Activated CD4-positive, alpha-beta T cell treated with anti-CD3 and anti-CD28 coated beads, Interleukin-2, amount 10 ng/mL, durations not matched to agents 24 days and 14 days (primary cell): ENCODE results near the gene LFNG. TPM values are rescaled to one million over a fixed set of nuclear protein-coding genes. Genes with fewer than 3 reads are reported as not detected.

ENCODE experiments used
- DNase-seq: peaks from one replicate; pipeline ENCODE4 v3.0.0; 2022
- H3K27ac Mint-ChIP-seq: one replicate; pipeline ENCODE4 v1.8.0; 2022; ENCODE audit warnings: mild to moderate bottlenecking, mixed read lengths
- H3K27me3 Mint-ChIP-seq: one replicate; pipeline ENCODE4 v1.8.0; 2022; ENCODE audit warnings: mixed read lengths
- H3K36me3 Mint-ChIP-seq: one replicate; pipeline ENCODE4 v1.8.0; 2022; ENCODE audit warnings: low read depth, mild to moderate bottlenecking, mixed read lengths
- H3K4me1 Mint-ChIP-seq: one replicate; pipeline ENCODE4 v1.8.0; 2021; ENCODE audit warnings: mixed read lengths
- H3K4me3 Mint-ChIP-seq: one replicate; pipeline ENCODE4 v1.8.0; 2022; ENCODE audit warnings: mild to moderate bottlenecking, moderate library complexity, mixed read lengths
- H3K9me3 Mint-ChIP-seq: one replicate; pipeline ENCODE4 v1.8.0; 2021; ENCODE audit warnings: mixed read lengths
- intact Hi-C: fragments of 100-400 bp; cut with micrococcal nuclease; formaldehyde crosslinking; loops from one replicate; pipeline ENCODE4 v1.15.1; 2023
- total RNA-seq: library from RNA; stranded (reverse); gene quantifications from 2 replicates; pipeline ENCODE4 v1.2.3, GENCODE V29; 2022

Gene LFNG
- total RNA-seq, 1 donor from 2014 or later = 34.2 TPM

DNA sequence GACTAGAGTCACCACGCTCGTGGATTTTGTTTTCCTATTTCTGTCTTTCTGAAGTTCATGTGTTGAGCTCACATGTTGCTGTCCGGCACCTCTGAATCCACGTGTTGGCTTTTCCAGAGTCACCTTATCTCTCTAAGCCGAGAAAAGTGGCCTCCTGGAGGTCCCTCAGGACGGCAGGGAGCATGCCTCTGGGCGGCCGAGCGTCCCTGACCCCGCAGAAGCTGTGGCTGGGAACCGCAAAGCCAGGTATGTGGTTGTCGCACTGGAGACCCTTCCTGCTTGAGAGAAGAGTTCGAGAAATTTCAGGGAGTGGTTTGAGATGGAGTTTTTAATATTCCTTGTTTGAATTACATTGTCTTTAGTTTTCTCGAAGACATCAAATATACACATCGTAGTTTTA is 51.8 kb downstream of the LFNG start:
- Mint-ChIP-seq H3K4me3 (no peak overlapping the region), H3K9me3 (no peaks in the 10 kb centered on the region), H3K4me1 (peaks cover 6% of the 10 kb centered on the region), H3K36me3 (peaks cover 7% of the 10 kb centered on the region), H3K27ac (no peak overlapping the region), H3K27me3 (no peaks in the 10 kb centered on the region)
- DNase-seq = no peak
- intact Hi-C loops = no loop called here

DNA sequence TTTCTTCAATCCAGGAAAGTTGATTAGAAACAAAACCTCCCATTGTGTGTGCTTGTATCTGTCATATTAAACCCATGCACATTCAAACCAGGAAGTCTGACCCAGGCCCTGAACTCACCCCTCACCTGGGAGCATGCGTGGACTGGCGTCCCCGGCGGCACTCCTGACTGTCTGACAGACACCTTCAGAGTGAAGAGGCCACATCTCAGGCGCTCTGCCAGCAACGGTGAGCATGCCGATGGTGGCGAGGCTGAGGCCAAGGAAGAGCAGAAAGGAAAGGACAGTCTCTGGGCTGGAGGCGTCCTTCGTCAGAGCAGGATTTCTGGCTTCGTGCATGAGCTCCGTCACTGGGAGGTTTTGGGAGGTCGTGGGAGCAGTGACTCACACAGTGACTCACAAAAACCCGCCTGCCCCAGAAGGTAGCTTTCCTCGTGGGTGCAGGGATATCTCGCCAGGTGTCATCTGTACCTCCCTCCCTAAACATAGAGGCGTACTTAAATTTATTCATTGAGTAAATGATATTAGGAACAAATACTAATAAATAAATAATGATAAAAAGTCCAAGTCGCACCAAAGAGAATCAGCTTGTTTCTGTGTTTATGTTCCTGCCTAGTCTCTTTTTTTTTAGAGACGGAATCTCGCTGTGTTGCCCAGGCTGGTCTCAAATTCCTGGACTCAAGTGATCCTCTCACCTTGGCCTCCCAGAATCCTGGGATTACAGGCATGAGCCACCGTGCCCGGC is 52.7 kb downstream of the LFNG start:
- intact Hi-C loops = no loop called here
- H3K9me3 Mint-ChIP-seq = no peaks in the 10 kb centered on the region
- H3K27ac Mint-ChIP-seq = no peak overlapping the region
- peaks cover 4% of the 10 kb centered on the region for H3K4me1 Mint-ChIP-seq
- peaks cover 7% of the 10 kb centered on the region for H3K36me3 Mint-ChIP-seq
- no peak for DNase-seq
- no peaks in the 10 kb centered on the region for H3K27me3 Mint-ChIP-seq
- H3K4me3 Mint-ChIP-seq = no peak overlapping the region

DNA sequence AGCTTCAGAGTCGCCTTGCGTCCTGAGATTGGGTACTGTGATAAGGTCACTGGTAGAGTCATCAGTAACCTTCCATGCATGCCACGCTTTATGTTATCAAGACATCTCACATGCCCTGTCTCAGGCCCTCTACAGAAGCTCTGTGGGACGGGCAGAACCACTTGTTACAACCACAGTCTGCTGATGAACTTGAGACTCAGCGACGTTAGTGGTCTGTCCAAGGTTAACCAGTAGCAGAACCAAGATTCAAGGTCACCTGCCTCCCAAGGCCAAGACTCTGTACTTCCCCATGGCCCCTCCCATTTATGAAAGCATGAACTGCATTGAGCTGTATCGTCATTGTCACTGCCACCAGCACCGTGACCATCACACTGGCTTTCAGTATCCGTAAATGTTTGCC is 54.2 kb downstream of the LFNG start:
- peaks cover 4% of the 10 kb centered on the region for H3K4me1 Mint-ChIP-seq
- intact Hi-C loops = no loop called here
- no peak for DNase-seq
- no peak overlapping the region for H3K27ac Mint-ChIP-seq
- no peaks in the 10 kb centered on the region for H3K27me3 Mint-ChIP-seq
- H3K4me3 Mint-ChIP-seq = no peak overlapping the region
- no peaks in the 10 kb centered on the region for H3K9me3 Mint-ChIP-seq
- peaks cover 7% of the 10 kb centered on the region for H3K36me3 Mint-ChIP-seq

DNA sequence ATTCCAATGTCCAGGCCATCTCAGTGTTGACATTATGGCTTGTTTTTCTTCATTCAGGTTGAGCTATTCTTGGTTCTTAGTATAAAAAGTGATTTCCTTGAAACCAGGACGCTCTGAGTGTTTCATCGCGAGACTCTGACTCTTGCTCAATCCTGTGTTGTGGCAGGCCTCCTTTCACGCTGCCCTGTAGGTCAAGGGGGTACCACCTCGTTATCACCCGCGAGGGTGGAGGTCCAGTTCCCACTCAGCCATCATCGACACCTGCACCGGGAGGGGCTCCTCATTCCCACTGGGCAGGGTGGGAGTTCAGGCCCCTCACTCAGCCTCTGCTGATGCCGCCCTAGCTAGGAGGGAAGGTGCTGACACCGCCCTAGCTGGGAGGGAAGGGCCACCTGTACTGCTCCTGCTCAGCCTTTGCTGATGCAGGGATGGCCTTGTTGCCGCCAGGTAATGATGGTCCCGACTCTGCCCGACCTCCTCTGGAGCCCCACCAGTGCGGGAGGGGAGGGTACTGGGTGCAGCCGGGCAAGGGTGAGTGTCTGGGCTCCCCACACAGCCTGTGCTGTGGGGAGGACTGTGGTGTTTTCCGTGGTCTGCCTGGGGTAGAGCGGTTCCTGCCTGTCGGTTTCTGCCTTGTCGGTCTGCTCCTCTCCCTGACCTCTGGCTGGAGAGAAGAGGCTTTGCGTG is 55.6 kb downstream of the LFNG start:
- Mint-ChIP-seq H3K27me3 (no peaks in the 10 kb centered on the region), H3K4me1 (peaks cover 4% of the 10 kb centered on the region), H3K36me3 (peaks cover 9% of the 10 kb centered on the region), H3K4me3 (no peak overlapping the region), H3K27ac (no peak overlapping the region), H3K9me3 (no peaks in the 10 kb centered on the region)
- intact Hi-C loops = no loop called here
- no peak for DNase-seq

DNA sequence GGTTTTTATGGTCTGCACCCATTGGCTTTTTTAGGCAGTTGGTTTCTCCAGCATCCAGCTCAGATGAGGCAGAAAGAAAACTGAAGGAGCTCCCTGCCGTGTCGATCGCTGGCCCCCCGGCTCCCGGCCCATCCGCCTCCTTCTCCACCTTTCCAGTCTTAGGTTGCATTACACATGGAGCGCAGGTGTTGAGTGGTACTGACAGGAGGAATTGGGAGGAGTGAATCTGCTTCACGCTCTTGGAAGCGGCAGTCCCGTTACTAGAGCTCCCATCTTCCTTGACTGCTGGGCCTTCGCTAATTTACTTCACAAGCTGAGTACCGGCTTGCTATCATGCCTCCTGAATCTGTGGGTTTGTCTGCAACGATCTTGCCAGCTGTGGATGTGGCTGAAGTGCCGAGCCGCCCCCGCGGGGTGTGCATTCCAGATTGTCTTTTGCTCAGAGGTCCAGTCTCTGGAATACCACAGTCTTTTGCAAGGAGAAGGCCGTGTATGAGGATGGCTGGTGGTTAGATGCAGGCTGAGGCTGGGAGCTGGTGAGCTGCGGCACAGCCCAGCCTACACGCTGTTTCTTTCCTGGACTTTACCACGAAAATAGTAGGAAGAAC is 56.3 kb downstream of the LFNG start:
- intact Hi-C loops = no loop called here
- DNase-seq = no peak
- Mint-ChIP-seq H3K27ac (no peak overlapping the region), H3K27me3 (no peaks in the 10 kb centered on the region), H3K36me3 (peaks cover 9% of the 10 kb centered on the region), H3K4me3 (no peak overlapping the region), H3K9me3 (no peaks in the 10 kb centered on the region), H3K4me1 (peaks cover 4% of the 10 kb centered on the region)

DNA sequence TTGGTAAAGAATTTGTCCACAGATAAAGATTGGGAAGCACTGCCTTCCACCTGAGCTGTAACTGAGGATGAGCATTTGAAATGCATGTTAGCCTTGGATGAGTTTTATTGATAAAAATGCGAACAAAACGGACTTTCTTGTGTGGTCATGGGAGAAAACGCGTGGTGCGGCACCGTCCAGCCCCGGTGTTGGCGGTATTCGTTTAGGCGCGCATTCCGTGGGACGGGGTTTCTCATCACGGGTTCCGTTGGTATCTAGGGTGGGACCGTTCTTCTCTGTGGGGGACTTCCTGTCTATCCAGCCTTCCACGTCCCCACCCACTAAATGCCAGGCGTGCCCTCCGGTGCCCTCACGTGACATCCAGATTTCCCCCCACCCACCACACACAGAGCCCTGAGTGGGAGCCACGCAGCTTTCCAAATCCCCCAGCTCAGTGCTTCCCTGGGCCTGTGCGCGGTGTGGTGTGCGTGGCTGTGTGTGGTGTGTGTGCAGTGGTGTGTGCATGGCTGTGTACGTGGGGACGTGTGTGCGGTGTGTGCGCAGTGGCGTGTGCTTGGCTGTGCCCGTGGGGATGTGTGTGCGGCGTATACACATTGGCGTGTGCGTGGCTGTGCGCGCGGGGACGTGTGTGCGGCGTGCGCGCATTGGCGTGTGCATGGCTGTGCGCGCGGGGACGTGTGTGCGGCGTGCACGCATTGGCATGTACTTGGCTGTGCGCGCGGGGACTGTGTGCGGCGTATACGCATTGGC is 57.3 kb downstream of the LFNG start:
- Mint-ChIP-seq H3K36me3 (peaks cover 9% of the 10 kb centered on the region), H3K4me1 (peaks cover 4% of the 10 kb centered on the region), H3K4me3 (no peak overlapping the region), H3K27ac (no peak overlapping the region), H3K9me3 (no peaks in the 10 kb centered on the region), H3K27me3 (no peaks in the 10 kb centered on the region)
- no peak for DNase-seq
- intact Hi-C loops = no loop called here

Other genes starting within 250 kb of the LFNG start
- gene SNX8, start 205.3 kb upstream of the LFNG start, total RNA-seq = 42.2 and 42.4 TPM in 2 replicates
- gene EIF3B, start 164.9 kb upstream of the LFNG start, total RNA-seq = 284 TPM in 2 replicates
- gene CHST12, start 116.2 kb upstream of the LFNG start, total RNA-seq = 5.8 and 6.4 TPM in 2 replicates
- gene GRIFIN, start 43.4 kb upstream of the LFNG start, total RNA-seq = not detected in 2 replicates
- gene BRAT1, start 35.8 kb downstream of the LFNG start, total RNA-seq = 39.5 and 40.9 TPM in 2 replicates
- gene IQCE, start 39.2 kb downstream of the LFNG start, total RNA-seq = 11.7 and 12.3 TPM in 2 replicates
- 35.6 and 38.0 TPM in 2 replicates for gene TTYH3, start 112.2 kb downstream of the LFNG start, total RNA-seq
- gene AMZ1, start 168.4 kb downstream of the LFNG start, total RNA-seq = not detected in 2 replicates